Fibroblast of lung (primary cell): ENCODE results near the gene RFXANK.

Experiments
- CTCF ChIP-seq, 2 donors: IDR thresholded peaks in 1 of 2; conservative IDR thresholded peaks in 1 of 2; 1 replicate in 1 of 2; 2 replicates in 1 of 2; pipeline ENCODE4 v1.5.1; 2011 to 2012; ENCODE audit warnings: low read length in 2 of 2, control low read depth in 1 of 2, inconsistent platforms in 1 of 2, low read depth in 1 of 2, mild to moderate bottlenecking in 1 of 2
- EZH2 ChIP-seq: IDR thresholded peaks from 2 replicates; pipeline ENCODE4 v1.5.1; 2012; ENCODE audit warnings: low read length, control low read depth, mild to moderate bottlenecking; ENCODE audit errors: missing control alignments

GRCh38 chr19:19204181-19204580 is 12.1 kb downstream of the RFXANK start:
- no peak for TF ChIP-seq CTCF (conservative IDR thresholded peaks at IDR 0.05 in 1 of 2, IDR thresholded peaks at IDR 0.05 in 1 of 2; ENCODE audit: low read depth in 1 of 2, low read length in 2 of 2)
- TF ChIP-seq EZH2 = no peak
